ENCODE results near the gene RASSF3.

GRCh38 chr12:64687816-64688215 is 77.5 kb downstream of the RASSF3 start:
- TF ChIP-seq CTCF (optimal IDR thresholded peaks at IDR 0.05 in 1 of 3, IDR thresholded peaks at IDR 0.05 in 1 of 3, conservative IDR thresholded peaks at IDR 0.05 in 1 of 3; ENCODE audit: extremely low read depth in 1 of 3, insufficient read depth in 2 of 3, low read length in 3 of 3) = no peak
- no peak for TF ChIP-seq EZH2 (IDR thresholded peaks at IDR 0.05; ENCODE audit: low read length)

Measured in keratinocyte (primary cell).